Posterior cingulate gyrus (tissue), 11 donors: ENCODE data around the gene DGUOK.

Experiments
- DNase-seq, 10 donors: peaks; one replicate each; pipeline versions ENCODE4 v3.0.0 to v3.0.0-alpha.2; 2020 to 2021; ENCODE audit warnings: mixed read lengths in 3 of 10
- intact Hi-C: fragments of 100-400 bp; cut with DNase I; formaldehyde crosslinking; loops from one replicate; pipeline ENCODE4 v1.15.1; 2023

Gene DGUOK

DNA sequence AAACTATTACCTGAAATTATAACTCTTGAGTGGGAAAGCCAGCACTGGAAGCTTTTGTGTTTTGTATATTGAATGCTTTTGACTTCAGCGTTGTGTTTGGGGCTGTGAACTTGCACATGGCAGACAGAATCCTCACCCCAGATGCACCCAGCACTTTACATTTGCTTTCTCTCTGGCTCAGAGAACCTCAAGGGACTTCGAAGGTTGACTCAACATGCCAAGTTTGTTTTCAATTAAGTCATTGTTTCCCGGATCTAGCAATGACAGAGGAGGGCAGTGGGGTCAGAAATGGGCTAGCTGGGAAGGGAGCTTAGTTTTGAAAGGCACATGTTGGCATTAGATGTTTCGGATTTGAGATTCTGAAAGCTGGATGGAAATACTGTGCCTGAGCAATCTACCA lies 80.4 kb downstream of the DGUOK start:
- intact Hi-C loops: no loop called here
- DNase-seq: no peak

DNA sequence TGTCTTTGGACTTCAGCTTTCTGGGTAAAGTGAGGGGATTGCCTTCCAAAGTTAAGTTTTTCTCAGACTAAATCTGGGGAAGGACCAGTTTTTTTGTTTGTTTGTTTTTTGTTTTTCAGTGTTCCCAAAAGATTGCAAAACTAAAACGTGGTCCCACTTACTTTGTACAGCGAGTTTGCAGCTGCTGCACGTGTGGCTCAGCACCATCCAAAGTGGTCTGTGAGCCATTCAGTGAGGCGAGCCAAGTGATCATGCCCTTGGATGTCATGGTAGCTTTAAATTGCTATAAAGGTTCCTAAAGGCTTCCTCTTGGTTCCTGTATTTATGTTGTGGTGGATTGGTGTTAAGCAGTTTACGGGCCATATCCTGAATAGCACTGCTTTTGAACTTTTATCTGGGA lies 81.0 kb downstream of the DGUOK start:
- intact Hi-C loops: no loop called here
- no peak for DNase-seq
